ENCODE results near the gene UBC. TPM values are rescaled to one million over a fixed set of nuclear protein-coding genes. Genes with fewer than 3 reads are reported as not detected.

The UBC gene
- 1,375 and 1,442 TPM in 2 replicates for total RNA-seq

DNA sequence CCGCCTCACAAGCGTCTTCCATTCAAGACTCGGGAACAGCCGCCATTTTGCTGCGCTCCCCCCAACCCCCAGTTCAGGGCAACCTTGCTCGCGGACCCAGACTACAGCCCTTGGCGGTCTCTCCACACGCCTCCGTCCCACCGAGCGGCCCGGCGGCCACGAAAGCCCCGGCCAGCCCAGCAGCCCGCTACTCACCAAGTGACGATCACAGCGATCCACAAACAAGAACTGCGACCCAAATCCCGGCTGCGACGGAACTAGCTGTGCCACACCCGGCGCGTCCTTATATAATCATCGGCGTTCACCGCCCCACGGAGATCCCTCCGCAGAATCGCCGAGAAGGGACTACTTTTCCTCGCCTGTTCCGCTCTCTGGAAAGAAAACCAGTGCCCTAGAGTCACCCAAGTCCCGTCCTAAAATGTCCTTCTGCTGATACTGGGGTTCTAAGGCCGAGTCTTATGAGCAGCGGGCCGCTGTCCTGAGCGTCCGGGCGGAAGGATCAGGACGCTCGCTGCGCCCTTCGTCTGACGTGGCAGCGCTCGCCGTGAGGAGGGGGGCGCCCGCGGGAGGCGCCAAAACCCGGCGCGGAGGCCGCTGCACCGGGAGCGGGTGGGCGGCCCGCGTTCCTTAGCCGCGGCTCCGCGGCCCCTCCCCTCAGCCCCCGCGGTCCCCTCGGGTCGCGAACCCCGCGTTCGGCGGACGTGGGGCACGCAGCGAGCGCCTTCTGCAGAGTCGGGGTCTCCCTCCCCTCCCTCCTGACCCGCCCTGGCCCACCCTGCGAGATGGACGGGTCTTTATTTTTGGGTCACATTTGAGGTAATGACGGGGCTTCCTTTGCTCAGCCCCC, at the start of gene UBC:
Gene UBC (minus strand): TSS at position 259 of the 847 bp plus-strand sequence. CDS start 879 bp downstream, outside the sequence.

DNA sequence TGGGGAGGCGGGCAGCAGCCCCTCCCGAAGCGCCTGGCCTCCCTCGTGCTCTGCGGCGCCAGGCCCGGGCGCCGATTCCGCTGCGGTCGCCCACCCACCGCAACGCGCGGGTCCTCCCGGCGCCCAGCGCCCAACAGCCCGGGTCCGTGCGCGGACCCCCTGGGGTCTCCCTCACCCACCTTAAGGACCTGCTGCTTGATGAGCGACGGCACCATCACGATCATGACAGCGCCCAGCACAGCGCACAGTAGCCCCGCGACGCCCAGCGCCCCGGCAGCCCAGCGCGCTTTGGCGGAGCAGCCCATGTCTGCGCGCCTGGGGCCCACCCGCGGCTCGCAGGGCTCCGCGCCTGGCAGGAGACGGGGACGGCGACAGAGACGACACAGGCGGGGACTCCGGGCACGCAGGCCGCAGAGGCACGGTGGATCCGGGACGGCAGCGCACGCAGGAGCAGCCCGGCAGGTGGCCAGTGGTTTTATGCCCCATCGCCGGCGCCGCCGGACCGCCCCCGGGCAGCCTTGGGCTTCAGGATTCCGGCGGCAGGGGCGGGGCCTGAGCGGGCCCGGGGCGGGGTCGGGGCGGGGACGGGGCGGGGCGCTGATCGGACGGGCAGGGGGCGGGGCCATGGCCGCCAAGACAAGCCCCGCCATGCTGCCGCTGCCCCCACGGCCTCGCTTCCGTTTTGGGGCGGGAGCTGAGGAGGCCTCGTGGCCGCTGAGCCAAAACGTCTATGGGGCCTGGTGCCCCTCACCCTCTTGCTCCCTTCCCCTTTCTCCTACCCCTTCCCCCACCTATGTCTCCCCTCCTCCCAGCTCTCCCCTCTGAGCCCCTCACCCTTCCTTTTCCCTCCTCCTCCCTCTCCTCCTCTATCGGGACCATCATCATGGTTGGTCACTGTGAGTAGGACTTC, 50.8 kb downstream of the UBC start, which contains the start of gene SCARB1:
Gene SCARB1 (minus strand): TSS at position 449 of the 910 bp plus-strand sequence. CDS start 144 bp downstream, at position 305.

Other genes with a start within 250 kb of the UBC start
- 47.4 and 50.2 TPM in 2 replicates for gene SCARB1, start 50.8 kb downstream of the UBC start, total RNA-seq
- gene DHX37, start 74.5 kb upstream of the UBC start, total RNA-seq, result 20.2 and 23.2 TPM in 2 replicates
- 5.2 and 6.9 TPM in 2 replicates for gene BRI3BP, start 79.0 kb upstream of the UBC start, total RNA-seq
- 24.1 and 24.5 TPM in 2 replicates for gene AACS, start 150.8 kb upstream of the UBC start, total RNA-seq

Data from mammary microvascular endothelial cell (primary cell).